ENCODE data around the gene CNGB1.

DNA sequence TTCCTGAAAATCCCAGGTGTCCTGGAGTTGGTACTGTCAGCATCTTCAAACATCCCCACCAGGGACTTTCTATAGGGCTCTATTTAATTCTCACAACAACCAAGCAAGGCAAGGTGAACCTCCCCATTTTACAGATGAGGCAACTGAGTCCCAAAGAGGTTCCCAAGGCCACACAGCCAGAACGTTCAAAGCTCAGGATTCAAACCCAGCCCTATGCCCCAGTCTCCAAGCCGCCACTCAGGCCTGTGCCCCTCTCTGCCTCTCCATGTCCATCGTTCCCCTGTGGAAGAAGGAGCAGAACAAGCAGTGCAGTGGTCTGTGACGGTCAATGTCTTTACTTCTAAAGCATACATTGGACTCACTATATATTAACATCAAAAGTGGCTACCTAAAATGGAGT, 23.4 kb upstream of the CNGB1 start:
- TF ChIP-seq, protein P1, sequence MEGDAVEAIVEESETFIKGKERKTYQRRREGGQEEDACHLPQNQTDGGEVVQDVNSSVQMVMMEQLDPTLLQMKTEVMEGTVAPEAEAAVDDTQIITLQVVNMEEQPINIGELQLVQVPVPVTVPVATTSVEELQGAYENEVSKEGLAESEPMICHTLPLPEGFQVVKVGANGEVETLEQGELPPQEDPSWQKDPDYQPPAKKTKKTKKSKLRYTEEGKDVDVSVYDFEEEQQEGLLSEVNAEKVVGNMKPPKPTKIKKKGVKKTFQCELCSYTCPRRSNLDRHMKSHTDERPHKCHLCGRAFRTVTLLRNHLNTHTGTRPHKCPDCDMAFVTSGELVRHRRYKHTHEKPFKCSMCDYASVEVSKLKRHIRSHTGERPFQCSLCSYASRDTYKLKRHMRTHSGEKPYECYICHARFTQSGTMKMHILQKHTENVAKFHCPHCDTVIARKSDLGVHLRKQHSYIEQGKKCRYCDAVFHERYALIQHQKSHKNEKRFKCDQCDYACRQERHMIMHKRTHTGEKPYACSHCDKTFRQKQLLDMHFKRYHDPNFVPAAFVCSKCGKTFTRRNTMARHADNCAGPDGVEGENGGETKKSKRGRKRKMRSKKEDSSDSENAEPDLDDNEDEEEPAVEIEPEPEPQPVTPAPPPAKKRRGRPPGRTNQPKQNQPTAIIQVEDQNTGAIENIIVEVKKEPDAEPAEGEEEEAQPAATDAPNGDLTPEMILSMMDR (conservative IDR thresholded peaks at IDR 0.05; ENCODE audit: low read length) = no peak
- no peak for TF ChIP-seq EZH2phosphoT487 (IDR thresholded peaks at IDR 0.05; ENCODE audit: borderline replicate concordance)

Data from Loucy (cell line).